Fibroblast of skin of left biceps (primary cell): ENCODE measurements around the gene RAPGEF5.

Experiments used
- DNase-seq, 2 experiments: peaks; one replicate each; pipeline ENCODE4 v3.0.0-alpha.2; 2013; ENCODE audit warnings: low read depth in 2 of 2

The RAPGEF5 gene

GRCh38 chr7:22189741-22190140 lies 167.2 kb downstream of the RAPGEF5 start:
- DNase-seq: no peak

DNA sequence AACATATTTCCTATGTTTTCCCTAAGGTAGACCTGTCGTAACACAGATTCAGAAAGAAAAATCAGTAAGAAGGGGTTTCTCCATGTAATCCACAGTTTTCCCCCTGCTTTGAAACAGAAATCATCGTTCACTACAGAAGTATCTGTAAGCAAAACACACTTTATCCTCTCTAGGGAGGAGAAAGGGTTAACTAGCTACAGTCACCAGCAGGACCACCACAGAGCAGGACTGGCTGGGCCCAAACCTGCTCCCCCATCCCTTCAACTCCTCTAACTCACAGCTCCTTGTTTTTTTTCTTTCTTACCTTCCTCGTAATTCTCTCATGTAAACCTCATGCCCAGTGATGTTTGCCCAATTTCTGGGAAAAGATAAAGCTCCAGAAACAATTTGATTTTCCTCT lies 167.7 kb downstream of the RAPGEF5 start:
- no peak for DNase-seq

GRCh38 chr7:22187691-22188348 lies 169.1 kb downstream of the RAPGEF5 start:
- no peak for DNase-seq

DNA sequence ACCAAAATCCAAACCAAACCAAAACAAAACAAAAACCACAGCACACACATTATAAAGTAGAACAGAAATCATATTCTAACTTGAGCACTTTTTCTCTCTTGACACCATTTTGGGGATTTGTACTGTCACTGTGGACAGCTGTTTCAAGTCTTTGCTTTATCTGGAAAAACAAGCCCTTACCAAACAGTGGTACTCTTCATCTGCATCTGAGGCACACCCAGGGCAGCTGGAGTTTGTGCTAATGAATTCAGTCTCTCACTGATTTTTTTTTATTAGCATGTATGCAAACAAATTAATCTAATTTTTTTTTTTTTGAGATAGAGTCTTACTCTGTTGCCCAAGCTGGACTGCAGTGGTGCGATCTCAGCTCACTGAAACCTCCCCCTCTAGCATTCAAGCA lies 171.4 kb downstream of the RAPGEF5 start:
- no peak for DNase-seq

GRCh38 chr7:22184549-22185199 lies 172.3 kb downstream of the RAPGEF5 start:
- DNase-seq: no peak

DNA sequence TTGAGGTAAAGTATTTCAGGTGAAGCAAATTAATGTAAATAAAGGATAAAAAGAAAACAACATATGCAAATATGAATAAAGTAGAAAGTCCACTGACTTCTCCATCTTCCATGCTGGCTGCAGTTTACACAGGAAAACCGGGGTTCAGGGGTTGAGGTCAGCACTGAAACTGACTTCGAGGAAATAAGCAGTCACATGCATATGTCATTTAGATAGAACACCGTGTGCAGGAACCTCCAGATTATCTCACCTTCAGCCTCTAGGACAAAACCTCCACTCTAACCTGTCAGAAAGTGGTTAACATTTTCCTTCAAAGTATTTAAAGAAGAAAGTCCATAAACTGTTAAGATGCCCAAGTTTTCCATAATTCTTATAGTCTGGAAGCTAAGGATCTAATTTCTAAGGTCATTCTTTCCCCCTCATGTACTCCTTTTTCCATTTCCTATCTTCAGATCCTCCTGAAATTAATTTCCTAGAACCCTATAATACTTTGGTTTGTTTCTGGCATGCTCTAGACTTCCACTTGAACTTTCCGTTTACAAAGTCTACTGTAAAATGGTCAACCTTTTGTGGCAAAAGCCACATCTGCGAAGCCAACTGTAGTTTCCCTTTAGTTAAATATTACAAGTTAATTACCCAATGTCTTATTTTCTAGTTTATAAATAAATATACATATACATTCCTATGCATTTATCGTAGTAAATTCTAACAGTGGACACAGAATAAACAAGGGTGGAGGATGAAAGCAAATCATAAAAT lies 173.3 kb downstream of the RAPGEF5 start:
- DNase-seq: no peak

- DNase-seq: no peak
Measured at GRCh38 chr7:22182149-22182548, 174.8 kb downstream of the RAPGEF5 start.

- no peak for DNase-seq
Measured at GRCh38 chr7:22181663-22182062, 175.3 kb downstream of the RAPGEF5 start.

DNA sequence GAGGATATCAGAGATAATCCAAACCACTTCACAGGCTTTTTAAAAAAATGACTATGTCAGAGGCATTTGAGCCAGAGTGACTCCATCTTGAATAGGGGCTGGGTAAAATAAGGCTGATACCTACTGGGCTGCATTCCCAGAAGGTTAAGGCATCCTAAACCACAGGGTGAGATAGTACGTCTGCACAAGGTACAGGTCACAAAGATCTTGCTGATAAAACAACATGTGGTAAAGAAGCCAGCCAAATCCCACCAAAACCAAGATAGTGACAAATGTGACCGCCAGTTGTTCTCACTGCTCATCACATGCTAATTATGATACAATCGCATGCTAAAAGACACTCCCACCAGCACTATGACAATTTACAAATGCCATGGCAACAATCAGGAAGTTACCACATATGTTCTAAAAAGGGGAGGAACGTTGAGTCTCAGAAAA lies 177.5 kb downstream of the RAPGEF5 start:
- DNase-seq: no peak

DNA sequence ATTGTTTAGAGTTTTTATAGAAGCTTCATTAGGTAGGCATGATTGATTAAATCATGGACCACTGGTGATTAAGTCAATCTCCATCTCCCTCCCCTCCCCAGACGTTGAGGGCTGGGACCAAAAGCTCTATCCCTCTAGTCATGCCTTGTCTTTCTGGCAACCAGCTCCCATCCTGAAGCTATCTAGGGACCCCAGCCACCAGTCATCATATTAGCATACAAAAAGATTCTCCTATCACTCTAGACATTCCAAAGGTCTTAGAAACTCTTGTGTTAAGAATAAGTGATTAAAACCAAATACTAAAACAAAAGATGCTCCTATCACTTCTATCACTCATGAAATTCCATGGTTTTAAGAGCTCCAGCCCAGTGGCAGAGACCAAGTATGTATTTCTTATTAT lies 178.2 kb downstream of the RAPGEF5 start:
- DNase-seq: no peak

- DNase-seq: no peak
Measured at GRCh38 chr7:22176791-22177412, 180.1 kb downstream of the RAPGEF5 start.

- no peak for DNase-seq
Measured at GRCh38 chr7:22174574-22174953, 182.4 kb downstream of the RAPGEF5 start.

DNA sequence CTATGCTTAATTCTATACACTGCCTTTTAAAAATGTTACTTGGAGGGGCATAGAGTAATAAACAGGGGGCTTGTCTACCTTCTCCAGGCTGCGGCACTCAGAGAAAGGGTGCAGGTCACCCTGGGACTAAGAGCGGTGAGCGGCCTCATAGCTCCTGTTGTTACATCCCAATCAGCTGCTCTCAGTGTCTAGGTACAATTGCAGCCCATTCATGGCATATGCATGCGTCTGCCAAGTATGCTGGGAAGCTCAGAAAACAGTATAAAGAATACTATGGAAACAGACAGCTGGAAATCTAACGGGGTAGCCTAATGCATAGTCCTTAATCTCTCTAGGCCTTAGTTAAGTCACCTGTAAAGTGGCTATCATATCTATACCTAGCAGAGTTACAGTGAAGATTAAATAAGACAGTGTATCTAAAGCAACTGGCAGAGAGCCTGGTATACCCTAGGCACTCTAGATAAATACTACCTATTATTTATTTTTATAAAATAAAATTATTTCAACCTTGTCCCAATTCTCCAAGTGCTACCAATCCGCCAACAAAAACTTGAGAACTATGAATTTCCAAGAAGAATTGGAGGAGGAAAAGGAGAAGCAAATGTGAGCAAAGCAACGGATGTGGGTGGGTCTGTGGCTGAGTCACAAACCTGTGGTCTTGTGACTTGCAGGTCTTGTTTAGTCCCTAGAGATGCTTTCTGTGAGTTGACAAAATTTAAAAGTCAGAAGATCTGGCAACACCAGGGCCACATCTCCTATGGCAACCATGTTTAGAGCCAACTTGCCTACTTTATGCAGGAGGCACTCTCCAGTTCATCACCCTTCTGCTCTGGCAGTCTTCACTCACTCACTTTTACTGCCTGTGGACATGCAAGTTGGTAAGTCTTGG lies 183.0 kb downstream of the RAPGEF5 start:
- DNase-seq: no peak

GRCh38 chr7:22168129-22168634 lies 188.8 kb downstream of the RAPGEF5 start:
- DNase-seq: no peak

GRCh38 chr7:22167482-22167881 lies 189.5 kb downstream of the RAPGEF5 start:
- DNase-seq: no peak

- no peak for DNase-seq
Measured at GRCh38 chr7:22166928-22167327, 190.0 kb downstream of the RAPGEF5 start.

- DNase-seq: no peak
Measured at GRCh38 chr7:22159341-22159740, 197.6 kb downstream of the RAPGEF5 start.

DNA sequence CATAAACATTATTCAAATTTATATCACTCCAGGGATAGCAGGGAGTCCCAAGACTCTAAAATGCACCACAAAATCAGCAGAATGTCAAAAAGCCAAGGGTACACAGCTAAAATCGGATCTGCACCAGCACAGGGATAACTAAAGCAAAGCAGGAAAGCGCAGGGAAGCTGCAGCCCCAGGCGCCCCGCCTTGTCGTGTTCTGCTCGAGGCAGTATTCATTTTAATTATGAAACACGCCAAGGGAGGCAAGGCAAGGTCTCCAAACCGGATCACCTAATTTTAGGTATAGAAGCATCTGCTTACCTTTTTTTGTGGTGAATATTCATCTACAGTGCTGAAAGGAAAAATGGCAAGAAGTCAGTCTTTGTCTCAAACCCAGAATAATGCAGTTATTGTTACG lies 199.4 kb downstream of the RAPGEF5 start:
- no peak for DNase-seq

DNA sequence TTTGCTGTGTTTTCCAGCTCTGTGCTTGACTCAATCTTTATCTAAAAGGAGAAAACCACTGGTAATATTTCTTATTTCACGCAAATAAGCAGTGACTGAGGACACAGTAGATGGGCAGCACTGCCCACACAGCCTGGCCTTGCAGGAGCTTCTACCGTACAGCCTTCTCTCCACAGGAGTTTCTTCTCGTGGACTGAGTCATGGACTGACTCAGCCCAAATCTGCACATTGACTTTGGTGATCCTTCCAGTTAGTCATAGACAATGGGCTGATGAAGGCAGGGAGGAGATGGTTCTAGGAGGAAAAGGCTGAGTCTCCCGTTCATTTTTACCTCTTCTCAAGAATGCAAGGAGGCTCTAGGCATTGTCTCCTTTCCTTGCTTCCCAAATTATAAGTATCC lies 200.7 kb downstream of the RAPGEF5 start:
- DNase-seq: no peak

DNA sequence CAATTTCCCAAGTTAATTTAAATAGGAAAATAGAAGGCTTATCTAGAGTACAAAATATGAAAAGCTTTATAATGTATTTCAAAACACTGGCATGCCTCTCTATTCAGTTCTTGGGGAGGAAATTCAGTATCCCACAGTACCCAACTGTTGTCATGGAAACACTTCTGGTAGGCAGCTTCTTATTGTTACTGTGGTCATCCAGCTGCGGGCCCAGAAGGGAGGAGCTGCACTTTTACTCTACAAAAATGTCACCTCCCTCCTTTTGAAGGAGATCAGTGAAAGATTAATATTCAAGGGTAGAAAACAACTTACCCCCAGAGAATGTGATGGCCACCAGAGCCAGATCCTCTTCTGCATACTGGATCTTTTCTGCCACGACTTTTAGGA lies 202.8 kb downstream of the RAPGEF5 start:
- DNase-seq: no peak

GRCh38 chr7:22153432-22154142 lies 203.4 kb downstream of the RAPGEF5 start:
- DNase-seq: no peak
